GM10847 (cell line): ENCODE data around the gene RAG2.

Experiments
- POLR2A ChIP-seq: IDR thresholded peaks from 2 replicates; pipeline ENCODE4 v1.6.1; 2011; ENCODE audit not compliant: insufficient read length; ENCODE audit errors: extremely low read depth

RAG2 gene

DNA sequence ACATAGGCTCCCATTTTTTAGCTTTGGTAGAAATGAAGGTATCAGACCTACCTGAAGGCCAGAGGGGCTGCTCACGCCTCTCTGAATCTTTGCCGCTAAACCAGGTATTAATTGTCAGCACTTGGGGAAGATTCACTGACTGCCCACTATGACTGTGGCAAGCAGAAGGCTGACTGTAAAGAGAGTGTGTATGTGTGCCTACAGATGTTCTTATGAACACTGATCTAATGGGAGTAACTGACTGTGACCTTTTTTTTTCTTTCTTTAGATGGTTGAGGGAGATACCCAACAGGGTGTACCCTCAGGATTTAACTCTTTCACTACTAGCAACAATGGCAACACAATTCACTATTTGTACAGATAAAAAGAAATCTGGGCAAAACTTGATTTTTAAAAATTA, at the start of gene RAG2:
RAG2 (minus strand) TSS at position 186 of the 400 bp plus-strand sequence. CDS start 4,068 bp downstream, outside the sequence.
- TF ChIP-seq POLR2A: no peak

DNA sequence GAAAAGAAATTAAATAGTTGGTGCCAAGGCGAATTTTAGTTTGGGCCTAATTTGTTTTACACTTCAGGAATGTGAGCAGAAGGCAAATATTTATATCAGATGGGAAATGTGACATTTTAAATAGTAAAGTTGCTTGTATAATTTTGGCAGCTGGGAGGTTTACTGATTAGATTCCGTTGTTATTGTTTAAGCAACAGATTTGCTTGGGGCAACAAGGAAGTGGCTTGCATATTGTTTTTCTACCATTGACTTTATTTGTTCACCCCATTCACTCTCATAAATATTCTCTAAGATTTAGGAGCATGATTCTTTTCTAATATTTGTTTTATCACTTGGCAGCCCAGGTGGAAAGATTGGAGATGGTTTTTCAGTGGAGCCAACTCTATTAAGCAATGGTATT, 40.5 kb upstream of the RAG2 start:
- TF ChIP-seq POLR2A: no peak

DNA sequence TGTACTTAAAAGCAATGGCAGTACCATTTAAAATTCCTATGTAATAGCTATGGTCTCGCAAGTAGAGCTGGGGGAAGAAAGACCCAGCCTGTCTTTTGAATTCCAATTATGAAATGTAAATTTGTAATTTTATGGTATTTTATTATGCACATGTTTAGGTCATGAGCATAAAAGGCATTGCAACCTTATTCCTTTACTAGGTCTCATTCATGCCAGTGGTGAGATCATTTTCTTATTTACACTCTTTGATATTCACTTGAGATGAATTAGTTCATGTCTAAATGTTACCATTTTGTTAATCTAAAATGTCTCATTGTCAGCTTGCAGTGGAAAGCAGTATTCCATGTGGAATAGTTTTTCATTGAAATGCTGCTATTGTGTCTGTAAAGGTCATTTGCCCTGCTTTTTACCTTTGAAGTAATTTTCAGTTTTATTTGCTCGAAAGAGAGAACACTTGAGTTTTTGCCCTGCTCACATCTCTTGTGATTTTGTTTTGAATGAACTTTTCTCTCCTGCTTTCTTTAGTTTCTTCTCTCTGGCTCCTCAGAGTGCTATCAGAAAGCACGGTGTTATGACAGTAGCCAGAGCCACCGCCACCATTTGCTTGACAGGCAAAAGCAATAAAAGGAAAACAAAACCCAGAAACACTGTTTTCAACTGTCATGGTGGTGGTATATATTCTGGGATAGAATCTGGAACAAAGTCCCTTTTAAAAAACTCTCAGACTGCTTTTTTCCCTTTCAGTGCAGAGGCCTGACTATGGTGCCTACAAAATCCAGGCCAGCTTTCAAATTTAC, 37.2 kb upstream of the RAG2 start:
- no peak for TF ChIP-seq POLR2A

DNA sequence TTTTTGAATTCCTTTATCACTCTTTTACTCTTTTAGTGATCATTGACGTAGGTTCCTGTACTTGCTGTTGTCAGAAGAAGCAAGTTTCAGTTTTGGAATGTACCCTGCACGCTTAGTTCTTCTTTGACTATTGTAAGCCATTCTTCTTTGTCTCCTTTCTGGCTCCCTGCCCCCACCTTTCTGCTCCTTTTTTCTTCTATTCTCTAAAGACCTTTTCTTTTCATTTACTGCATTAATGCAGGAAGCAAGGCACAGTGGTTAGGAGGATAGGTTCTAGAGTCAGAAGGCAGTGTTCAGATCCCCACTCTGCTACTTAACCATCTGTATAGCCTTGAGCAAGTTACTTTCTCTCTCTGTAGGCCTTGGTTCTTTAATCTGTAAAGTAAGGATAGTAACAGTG, 33.7 kb upstream of the RAG2 start:
- no peak for TF ChIP-seq POLR2A

DNA sequence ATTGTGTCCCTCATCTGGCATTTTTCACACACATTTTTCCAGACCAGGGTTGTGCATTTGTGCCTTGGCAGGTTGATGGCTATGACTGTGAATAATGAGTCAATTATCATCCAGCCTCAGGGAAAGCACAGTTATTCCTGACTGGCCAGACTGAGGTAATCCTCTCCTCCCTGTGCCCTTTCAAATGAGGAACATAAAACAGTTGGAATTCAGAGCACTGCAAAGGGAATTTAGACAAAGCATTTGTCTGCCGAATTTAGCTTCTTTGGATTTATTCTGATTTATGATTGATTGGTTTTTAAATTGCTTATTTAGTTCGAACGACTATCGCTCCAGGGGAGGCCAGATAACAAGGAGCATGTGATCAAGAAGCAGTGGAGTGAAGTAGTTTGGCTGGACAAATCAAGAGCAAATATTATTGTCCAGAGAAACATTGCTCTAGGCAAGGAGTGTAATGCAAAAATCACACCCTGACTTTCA, 30.8 kb upstream of the RAG2 start:
- TF ChIP-seq POLR2A: no peak

DNA sequence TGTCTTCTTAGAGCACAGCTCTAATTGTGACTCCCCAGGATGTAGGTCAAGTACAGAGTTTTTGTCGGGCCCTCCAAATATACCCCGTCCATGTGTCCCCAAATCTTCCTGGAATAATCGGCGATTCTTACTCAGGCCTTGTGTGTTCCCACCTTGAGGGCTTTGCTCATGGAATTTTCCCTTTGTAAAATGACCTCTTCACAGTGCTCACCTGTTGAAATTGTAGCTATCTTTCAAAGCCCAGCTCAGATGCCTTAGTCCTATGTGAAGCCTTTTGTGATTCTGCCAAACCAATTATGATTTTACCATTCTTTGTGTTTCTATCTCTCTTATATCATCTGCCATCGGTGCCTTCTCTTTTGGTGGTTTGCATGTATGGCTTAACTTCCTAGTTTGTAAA, 30.1 kb upstream of the RAG2 start:
- TF ChIP-seq POLR2A: no peak

DNA sequence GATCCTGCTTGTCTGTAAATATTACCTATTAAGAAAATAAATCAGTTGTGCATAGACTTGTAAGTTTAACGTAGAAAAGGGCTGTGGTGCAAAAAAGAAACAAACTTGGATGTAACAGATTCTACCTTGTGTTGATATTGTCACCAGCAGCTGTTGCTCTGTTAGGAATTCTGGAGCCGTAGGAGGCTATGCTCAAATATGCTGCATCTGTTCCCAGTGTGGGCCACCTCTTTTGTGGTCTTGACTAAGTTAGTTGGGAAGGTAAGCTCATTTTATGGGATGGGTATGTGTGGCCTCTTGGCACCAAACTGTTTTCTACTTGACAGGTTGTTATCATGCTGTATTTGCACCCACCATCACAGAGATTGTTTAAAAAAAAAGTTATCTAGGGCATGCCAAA, 29.4 kb upstream of the RAG2 start:
- no peak for TF ChIP-seq POLR2A

DNA sequence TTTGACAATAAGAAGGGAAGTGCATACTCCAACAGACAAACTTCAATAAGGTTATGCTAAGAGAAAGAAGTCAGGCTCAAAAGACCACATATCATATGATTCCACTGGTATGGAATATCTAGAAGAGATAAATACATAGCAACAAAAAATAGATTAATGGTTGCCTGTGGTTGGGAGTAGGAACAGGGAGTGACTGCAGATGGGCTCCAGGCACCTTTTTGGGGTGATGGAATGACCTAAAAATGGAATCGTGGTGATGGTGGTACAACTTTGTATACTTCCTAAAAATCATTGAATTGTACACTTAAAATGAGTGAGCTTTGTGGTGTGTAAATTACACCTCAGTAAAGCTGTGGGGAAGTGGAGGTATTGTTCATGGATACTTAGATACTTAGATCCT, 29.0 kb upstream of the RAG2 start:
- no peak for TF ChIP-seq POLR2A

DNA sequence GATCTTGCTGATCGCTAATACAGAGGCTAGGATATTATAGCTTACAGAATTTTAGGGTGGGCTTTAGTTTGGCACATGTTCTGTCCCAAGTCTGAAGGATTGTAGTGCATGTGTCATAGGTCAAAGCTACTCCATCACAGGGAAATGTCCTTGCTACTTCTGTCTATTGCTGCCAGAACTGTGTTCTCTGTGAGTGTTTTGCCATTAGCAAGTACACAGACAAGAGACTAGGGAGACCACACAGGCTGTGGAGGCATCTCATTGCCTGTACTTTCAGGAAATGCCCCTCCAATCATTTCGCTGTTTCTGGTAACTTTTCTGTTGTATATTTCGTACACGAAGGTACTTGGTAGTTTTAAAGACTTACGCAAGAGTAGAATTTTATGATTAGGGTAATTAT, 25.5 kb upstream of the RAG2 start:
- TF ChIP-seq POLR2A: no peak

DNA sequence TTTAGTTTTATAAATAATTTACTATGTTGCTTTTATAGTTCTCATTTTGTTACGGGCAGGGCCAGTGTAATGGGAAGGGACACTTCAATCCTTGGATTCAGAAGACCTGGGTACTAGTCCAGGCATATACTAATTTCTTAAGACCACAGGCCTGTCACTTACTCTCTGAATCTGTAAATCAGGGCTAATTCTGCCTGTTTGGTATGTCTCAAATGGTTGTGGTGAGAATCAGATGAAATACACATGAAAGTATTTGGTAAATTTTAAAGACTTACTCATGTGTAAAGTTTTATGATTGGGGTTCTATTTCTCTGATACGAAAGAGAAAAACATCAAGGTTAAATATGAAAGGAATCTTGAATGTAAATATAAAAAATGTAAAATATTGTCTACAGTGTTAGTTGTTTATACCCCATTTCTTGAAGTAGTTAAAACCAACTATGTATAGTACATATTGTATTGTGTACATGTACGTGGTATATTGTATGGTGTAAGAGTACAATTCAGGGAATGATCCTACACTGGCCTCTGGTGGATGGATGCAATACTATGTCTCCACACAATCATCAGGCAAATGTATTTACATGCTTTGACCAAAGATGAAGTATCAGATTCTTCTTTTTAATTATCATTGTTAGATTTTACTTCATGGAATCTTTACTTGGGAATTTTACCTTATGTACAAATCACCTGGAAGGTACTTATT, 24.5 kb upstream of the RAG2 start:
- no peak for TF ChIP-seq POLR2A

DNA sequence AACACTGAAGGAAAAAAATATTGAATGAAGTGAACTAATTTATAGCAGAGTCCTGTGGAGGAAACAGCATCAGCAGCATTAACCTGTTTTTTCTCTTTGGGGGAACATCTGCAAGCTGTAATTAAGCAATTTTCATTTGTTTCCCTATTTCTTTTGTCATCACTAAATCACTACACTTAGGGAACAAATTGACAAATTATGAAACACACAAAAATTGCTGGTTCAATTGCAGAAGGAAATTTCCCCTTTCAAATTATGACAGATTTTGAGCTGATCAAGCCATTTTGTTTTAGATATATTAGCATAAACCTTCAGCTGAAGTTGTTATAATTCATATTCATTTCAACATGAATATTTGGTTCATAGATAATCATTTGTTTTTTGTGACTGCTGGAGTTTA, 22.2 kb upstream of the RAG2 start:
- no peak for TF ChIP-seq POLR2A

DNA sequence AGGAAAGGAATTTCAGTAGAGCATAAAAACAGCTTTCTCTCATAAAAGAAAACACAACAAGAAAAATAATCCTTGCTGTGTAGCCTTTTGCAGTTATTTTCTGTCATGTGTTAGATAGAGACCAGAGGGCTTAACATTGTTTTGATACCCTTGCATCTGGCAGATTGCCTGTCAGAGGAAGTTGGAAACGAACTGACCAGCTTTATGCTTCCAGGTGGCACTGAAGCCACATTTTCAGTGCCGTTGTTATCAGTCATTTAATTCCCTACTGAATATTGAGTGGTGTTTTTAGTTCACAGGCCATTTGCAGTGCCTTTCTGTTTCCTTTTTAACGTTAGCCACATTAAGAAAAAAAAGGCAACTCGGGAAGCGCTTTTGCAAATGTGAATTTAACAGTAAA, 21.5 kb upstream of the RAG2 start:
- no peak for TF ChIP-seq POLR2A

DNA sequence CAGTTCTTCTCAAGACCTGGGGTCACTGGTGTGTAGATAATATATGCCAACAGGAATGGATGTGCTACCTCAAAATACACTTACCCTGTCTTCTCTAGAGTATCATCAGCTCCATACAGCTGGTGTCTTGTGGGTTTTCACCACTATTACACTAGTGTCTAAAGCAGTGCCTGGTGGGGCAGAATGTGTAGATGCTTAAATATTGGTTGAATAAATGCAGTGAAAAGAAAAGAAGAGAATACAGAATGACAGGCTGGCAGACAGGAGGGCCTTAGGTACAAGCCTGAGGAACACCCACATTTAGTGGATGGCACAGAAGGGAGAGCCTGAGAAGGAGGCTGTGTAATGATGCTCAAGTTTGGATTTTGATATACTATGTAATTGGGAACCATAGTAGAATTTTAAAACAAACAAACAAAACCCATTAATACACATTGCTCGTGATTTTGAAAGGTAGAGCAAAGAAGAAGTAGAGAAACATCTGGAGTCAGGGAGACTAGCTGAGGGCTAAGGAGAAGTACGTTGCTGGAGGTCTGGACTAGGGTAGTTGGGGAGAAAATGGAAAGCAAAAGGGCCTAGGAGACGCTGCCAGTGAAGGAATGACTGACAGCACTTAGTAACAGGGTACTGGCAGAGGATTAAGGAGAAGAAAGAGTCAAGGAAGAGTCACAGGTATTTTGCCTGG, 20.5 kb upstream of the RAG2 start:
- TF ChIP-seq POLR2A: no peak

DNA sequence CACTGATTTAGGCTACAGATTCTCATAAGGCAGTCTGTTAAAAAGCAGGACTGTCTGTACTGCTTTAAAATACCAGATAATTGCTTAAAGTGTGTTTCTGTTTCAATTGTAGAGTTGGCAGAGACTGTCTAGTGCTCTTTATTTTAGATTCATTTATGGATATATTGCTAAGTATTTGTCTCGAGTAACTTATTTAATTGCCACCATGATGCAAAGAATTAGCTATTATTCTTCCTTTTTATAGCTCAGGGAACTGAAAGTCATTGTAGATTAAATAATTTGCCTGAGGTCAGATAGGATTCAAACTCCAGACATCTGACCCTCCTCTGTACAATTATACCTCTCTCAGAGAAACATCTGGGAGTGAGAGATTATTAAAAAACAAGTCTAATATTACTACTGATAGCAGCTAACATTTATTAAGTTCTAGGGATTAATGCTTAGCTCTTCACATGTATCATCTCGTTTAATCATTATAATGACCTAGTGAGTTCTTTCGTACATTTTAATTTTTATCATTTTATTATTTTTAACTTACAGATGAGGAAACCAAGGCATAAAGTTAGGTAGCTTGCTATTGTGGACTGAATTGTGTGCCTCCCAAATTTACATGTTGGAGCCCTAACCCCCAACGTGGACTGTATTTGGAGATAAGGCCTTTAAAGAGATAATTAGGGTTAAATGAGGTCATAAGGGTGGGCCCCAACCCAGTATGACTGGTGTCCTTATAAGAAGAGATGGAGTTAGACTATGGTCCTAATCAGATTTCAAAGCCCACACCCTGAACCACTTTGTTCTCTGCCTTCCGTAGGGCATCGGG, 19.7 kb upstream of the RAG2 start:
- no peak for TF ChIP-seq POLR2A

DNA sequence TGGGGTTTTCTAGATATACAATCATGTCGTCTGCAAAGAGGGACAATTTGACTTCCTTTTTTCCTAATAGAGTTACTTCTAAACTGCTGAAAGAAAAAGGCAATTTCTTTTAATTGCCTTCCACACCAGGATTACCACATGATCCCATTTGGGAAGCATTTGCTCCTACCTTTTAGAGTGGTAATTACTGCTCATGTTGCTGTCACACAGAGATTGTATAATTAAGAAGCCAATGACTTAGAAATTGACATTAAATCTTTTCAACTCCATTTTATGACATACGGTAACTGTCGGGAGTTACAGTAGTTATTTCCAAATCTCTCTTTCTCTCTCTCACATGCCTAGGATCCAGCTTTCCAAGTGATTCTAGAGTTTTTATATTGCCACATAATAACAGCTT, 17.8 kb upstream of the RAG2 start:
- no peak for TF ChIP-seq POLR2A
